HG03442 (cell line): ENCODE measurements around the gene NLRP9.

Source experiments
- ATAC-seq: cut with Tn5 transposase; IDR thresholded peaks from one replicate; pipeline ENCODE4 v1.9.1; 2021; ENCODE audit warnings: mild to moderate bottlenecking, moderate library complexity; ENCODE audit not compliant: unreplicated experiment

NLRP9 gene

GRCh38 chr19:55704494-55705245, 33.5 kb downstream of the NLRP9 start:
- no peak for ATAC-seq

DNA sequence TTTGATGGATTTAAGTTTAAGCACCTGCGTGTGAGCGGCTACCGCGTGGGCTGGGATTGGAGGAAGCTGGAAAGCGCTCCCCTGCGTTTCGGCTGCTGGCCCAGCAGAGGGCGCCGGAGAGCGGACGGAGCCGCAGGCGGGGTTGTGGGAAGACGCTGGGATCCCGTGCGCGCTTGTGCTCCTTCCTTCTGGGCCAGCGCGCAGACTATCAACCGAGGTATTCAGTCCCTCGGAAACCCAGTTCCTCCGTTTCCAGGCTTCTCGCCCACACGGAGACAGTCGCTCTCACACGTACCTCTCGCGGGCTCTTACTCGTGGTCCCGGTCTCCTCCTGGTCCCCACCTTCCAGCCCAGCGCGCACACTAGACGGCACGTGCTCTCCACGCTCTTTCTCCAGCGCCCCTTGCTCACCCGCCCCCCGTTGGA, 34.4 kb downstream of the NLRP9 start:
- no peak for ATAC-seq

DNA sequence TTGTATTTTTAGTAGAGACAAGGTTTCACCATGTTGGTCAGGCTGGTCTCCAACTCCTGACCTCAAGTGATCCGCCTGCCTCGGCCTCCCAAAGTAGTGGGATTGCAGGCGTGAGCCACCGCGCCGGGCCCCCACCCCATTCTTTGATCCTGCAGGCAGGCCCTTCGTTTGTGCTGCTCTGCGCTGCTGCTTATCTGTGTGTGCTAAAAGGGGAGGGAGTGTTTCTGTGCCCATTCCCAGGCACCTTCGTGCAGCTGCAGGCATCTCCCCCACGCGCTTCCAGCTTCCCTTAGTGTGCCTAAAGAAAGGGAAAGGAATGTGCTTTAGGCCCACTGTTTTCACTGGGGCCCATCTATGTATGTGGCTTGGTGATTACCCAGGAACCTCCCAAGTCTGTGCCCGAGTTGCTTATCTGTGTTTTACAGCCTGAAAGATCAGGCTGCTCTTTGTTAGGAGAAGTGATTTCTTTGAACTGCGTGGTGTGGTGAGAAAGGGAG, 36.0 kb downstream of the NLRP9 start:
- ATAC-seq = no peak

DNA sequence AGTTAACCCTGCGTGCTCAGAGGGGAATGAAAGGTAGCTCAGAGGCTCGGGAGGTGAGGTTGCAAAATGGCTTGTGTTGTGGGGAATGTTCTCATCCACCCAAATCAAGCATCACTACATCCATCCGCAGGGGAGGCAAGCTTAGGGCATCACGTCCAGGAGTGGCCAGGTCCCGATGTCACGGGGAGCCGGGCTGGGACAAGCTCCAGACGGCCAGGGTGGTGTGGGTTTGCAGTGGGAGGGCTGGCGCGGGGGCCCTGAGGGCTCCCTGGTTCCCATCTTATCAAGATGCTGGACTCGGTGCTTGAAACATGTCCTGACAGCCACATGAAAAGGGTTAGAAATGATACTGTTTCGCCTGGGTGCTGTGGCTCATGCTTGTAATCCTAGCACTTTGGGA, 37.4 kb downstream of the NLRP9 start:
- no peak for ATAC-seq

DNA sequence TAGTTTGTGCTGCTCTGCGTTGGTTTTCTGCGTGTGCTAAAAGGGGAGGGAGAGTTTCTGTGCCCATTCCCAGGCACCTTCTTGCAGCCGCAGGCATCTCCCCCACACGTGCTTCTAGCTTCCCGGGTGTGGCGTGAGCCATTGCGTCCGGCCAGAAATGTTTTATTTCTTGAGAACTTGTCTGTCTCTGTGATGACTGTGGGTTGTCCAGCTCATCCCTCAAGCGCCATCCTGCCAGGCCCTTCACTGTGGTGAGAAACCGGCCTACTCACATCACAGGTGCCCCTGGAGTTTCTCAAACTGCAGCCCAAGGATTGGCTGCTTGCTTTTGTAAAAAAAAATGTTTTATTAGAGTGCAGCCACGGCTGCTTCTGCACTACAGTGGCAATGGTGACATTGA, 39.0 kb downstream of the NLRP9 start:
- ATAC-seq = no peak

DNA sequence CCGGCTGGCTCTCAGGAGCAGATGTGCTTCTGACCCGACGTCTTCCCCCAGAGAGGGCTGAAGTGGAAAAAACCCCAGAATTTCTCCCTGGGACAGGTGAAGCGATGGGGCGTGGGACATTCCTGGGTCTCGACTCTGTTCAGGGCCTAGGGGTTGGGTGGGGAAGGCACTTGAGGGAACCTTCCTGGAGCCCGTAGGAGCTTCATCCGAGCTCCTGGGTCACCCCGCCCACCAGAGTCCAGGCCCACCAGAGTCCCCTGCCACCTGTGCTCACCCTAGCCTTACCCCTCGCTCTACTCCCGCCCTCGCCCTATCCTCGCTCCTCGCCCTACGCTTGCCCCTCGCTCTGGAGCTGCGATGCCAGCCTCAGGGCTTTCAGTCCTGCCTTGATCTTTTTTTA, 39.9 kb downstream of the NLRP9 start:
- ATAC-seq = no peak

GRCh38 chr19:55697698-55698097, 40.5 kb downstream of the NLRP9 start:
- no peak for ATAC-seq

DNA sequence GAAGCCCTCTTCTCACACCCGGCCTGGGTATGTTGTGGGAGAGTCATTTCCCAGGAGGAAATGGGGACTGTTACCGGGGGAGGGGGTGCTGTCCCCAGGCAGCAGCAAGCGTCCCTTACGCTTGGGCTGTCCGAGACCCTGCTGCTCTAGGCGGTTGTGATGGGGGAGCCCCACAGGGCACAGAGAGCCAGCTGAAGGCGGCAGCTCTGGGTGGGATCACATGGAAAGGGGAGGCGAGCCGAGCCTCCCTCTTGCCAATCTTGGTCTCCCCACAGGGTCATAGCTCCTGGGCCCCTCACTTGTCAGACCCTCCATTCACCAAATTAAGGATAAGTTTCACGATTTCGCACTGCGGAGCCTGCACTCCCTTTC, 41.1 kb downstream of the NLRP9 start:
- ATAC-seq = no peak

- ATAC-seq = no peak
Observed at GRCh38 chr19:55696301-55697068, 41.7 kb downstream of the NLRP9 start.

GRCh38 chr19:55695511-55696290, 42.5 kb downstream of the NLRP9 start:
- ATAC-seq = no peak

- no peak for ATAC-seq
Observed at GRCh38 chr19:55694656-55695491, 43.3 kb downstream of the NLRP9 start.

DNA sequence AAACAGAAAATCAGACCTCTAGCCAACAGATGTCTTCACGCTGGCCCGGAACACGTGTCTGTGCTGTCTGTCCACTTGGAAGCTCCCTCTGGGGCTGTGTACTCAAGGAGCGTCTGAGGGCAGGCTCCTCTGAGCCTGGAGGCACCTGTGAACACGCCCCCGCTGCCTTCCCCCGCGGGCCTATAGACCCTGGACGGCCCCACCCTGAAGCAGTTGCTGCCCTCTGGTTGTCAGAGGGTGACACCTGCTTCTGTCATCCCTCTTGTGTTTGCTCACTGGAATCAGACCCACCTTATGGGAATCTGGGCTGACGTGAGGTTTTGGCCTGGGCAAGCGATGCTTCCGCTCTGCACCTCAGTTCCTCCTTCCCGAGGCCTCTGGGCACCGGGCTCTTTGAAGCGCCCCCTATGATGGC, 44.0 kb downstream of the NLRP9 start:
- no peak for ATAC-seq

DNA sequence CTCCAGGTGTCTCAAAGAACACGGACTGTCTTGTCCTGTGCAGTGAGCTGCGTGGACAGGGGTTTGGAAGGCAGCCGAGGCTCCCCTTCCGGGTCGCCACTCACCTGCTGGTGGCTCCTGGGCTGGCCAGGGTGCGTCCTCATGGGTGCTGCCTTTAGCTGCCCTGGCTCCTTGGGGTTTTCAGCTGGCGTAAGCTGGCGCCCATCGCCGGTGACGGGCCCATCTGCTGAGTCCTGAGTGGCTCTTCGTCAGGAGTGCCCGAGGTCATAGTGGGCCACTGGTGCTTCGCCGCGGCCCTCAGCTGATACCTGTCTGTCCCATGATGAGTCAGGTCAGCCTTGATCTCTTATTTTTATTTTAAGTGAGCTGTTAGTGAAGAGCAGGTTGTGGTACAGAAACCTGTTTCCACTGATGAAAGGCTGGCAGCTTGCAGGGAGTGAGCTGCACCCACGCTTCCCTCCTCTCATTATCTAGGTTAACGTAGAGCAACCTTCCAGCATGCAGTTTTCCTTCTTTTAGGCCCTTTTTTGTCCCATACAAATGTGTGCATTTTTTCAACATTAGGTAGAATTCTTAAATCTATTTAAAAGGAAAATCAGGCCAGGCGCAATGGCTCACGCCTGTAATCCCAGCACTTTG, 44.7 kb downstream of the NLRP9 start:
- no peak for ATAC-seq

DNA sequence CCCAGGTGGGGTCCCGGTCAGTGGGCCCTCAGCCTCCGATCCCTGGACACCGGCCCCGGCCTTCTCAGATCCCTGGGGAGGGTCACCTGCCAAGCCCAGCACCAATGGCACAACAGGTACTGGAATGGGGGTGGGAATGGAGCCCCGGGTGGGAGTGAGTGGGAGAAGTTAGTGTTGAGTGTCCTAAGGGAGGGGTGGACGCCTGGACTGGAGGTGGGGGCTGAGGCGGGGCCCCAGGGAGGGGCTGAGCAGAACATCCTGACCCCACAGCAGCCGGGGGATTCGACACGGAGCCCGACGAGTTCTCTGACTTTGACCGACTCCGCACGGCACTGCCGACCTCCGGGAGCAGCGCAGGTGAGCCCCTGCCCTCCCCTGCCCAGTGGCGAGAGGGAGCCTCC, 45.5 kb downstream of the NLRP9 start:
- ATAC-seq = no peak

- no peak for ATAC-seq
Observed at GRCh38 chr19:55691561-55692481, 46.4 kb downstream of the NLRP9 start.

DNA sequence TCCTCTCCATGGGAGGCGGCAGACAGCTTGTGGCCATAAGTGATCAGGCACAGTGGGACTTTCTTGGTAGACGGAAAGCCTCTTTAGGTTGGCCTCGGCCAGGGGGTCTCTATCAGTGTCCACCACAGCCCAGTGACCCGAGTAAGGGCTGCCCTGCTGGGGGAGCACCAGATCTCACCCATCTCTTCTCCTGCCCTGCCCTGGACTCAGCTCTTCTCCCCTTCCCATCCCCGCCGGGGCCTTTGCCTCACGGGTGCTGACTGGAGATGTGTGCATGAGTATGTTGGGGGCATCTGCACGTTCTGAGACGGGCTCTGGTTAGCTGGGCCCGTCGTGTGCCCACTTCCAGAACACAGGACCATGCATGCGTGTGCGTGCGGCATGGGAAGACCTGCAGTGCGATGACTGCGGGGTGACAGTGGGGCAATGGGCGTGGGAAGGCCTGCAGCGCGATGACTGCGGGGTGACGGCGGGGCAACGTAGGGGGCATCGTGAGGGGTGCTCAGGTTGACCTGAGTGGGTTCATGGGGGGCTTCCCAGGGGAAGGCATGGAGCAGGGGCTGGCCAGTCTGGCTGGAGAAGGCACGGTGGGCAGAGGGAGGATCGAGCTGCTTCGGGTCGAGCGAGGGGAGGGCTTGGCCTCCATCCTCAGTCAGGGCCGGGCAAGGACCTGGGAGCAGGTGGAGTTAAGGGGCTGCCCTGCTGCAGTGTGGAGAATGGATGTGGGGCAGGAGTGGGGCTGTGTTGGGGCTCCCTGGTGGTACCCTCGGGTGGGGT, 47.2 kb downstream of the NLRP9 start:
- ATAC-seq = no peak

DNA sequence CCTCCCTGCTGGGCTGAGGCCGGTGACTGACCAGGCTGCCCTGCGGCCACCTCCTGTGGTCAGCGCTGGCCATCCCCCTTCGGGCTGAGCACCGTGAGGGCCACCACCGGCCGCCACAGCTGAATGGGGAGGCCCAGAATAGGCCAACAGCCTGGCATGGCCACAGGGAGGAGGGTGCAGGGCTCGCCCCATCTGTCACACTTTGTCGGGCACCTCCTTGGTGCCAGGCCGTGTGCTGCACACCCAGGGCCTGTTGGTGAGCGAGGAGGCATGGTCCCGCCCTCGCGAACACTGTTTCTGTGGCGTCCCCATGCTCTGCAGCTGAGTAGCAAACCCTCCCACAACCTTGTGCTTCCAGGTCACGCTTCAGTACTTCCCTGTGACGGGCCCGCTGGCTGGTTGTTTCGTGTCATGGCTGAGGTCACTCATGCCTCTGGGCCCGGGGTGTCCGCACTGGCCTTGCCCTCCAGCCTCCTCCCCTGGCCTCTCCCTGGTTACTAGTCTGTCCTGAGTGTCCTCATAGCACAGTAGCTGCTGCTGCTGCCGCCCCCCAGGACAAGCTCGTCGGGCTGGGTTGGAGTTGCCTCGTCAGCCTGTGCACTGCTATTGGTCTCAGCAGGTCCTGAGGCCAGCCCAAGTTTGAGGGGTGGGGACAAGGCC, 48.0 kb downstream of the NLRP9 start:
- no peak for ATAC-seq
